HG03575 (cell line): Measurements from ENCODE around the gene PTGES3L.
"Not testable (repeated sequence)": the region's sequence is repeated elsewhere in the genome, so short reads cannot be mapped to it uniquely, and the experiment has no call there.

Experiments used
- ATAC-seq: cut with Tn5 transposase; IDR thresholded peaks from one replicate; pipeline ENCODE4 v1.9.1; 2021; ENCODE audit not compliant: unreplicated experiment, insufficient number of reproducible peaks, low FRiP score; ENCODE audit errors: extremely low read depth

Gene PTGES3L

GRCh38 chr17:42928714-42929496 lies 51.0 kb downstream of the PTGES3L start:
- ATAC-seq: no peak

- no peak for ATAC-seq
Observed at GRCh38 chr17:42924891-42925290, 55.0 kb downstream of the PTGES3L start.

- ATAC-seq: not testable (repeated sequence)
Observed at GRCh38 chr17:42923472-42923871, 56.4 kb downstream of the PTGES3L start.

- ATAC-seq: no peak
Observed at GRCh38 chr17:42922294-42922693, 57.6 kb downstream of the PTGES3L start.

- ATAC-seq: no peak
Observed at GRCh38 chr17:42920922-42921321, 59.0 kb downstream of the PTGES3L start.

- ATAC-seq: no peak
Observed at GRCh38 chr17:42920106-42920900, 59.6 kb downstream of the PTGES3L start.

GRCh38 chr17:42919522-42920077 lies 60.3 kb downstream of the PTGES3L start:
- not testable (repeated sequence) for ATAC-seq

GRCh38 chr17:42918902-42919521 lies 60.9 kb downstream of the PTGES3L start:
- no peak for ATAC-seq
